ENCODE data around the gene CNTNAP2. TPM values are rescaled to one million over a fixed set of nuclear protein-coding genes. Genes with fewer than 3 reads are reported as not detected.
"Not testable (repeated sequence)": the region's sequence is repeated elsewhere in the genome, so short reads cannot be mapped to it uniquely, and the experiment has no call there.

CNTNAP2 gene
- total RNA-seq, 2 experiments from 2014 or later = not detected

- ATAC-seq (ENCODE audit: low read depth); H3K36me3 Mint-ChIP-seq; H3K27ac Mint-ChIP-seq; DNase-seq; H3K4me3 Mint-ChIP-seq; H3K4me1 Mint-ChIP-seq; H3K27me3 Mint-ChIP-seq; POLR2A ChIA-PET: not testable (repeated sequence)
- peaks cover 11% of the 10 kb centered on the region for H3K9me3 Mint-ChIP-seq
These were observed 74.8 kb downstream of the CNTNAP2 start for GRCh38 chr7:146191428-146191827.

DNA sequence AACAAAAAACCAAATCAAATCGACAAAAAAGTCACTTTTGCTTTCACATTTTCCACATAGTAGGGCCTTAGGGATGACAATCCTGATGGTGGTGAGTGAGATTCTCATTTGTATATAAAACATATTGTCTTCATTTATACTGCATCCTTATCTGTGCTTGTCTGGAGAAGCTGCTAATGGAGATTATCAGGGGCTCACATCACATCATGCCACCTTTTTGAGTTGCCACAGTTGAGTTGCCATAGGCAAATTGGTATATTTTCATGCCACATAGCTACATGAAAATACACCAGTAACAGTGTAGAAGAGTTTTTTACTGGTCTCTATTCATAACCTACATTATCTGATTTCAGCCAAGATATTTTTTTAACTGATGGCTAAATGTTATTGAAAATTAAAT lies 85.3 kb downstream of the CNTNAP2 start:
- Mint-ChIP-seq H3K27ac (no peak overlapping the region), H3K27me3 (no peaks in the 10 kb centered on the region), H3K9me3 (no peaks in the 10 kb centered on the region), H3K4me1 (no peaks in the 10 kb centered on the region), H3K36me3 (no peaks in the 10 kb centered on the region), H3K4me3 (no peak overlapping the region)
- POLR2A ChIA-PET = no interaction called here
- DNase-seq = no peak
- no peak for ATAC-seq (ENCODE audit: low read depth)

DNA sequence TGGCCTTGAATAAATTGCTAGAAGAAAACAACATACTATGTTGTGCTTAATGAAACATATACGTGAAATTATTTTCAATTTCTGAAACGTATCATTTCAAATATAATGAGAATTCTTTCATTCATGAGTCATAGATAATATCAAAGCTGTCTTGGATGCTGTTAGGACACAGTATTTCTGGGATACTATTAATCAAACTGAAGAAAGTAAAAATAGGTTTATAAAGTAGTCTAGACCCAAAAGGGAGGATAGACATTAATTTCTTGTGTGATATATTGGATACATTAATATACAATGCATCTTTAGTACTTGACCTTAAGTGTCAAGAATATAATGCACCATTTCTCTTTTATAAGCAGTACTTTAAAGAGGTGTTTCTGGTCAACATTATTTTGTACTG lies 89.7 kb downstream of the CNTNAP2 start:
- H3K36me3 Mint-ChIP-seq = no peaks in the 10 kb centered on the region
- no peaks in the 10 kb centered on the region for H3K27me3 Mint-ChIP-seq
- no peak overlapping the region for H3K4me3 Mint-ChIP-seq
- no peaks in the 10 kb centered on the region for H3K9me3 Mint-ChIP-seq
- DNase-seq (no peak), ATAC-seq (ENCODE audit: low read depth) (no peak)
- H3K4me1 Mint-ChIP-seq = no peaks in the 10 kb centered on the region
- POLR2A ChIA-PET = no interaction called here
- no peak overlapping the region for H3K27ac Mint-ChIP-seq

GRCh38 chr7:146208492-146208891 lies 91.9 kb downstream of the CNTNAP2 start:
- H3K27ac Mint-ChIP-seq = no peak overlapping the region
- H3K4me3 Mint-ChIP-seq = no peak overlapping the region
- peaks cover 2% of the 10 kb centered on the region for H3K9me3 Mint-ChIP-seq
- no peaks in the 10 kb centered on the region for H3K27me3 Mint-ChIP-seq
- ATAC-seq (ENCODE audit: low read depth) = no peak
- H3K4me1 Mint-ChIP-seq = no peaks in the 10 kb centered on the region
- H3K36me3 Mint-ChIP-seq = no peaks in the 10 kb centered on the region
- no peak for DNase-seq
- POLR2A ChIA-PET = no interaction called here

- H3K36me3 Mint-ChIP-seq = no peaks in the 10 kb centered on the region
- H3K27me3 Mint-ChIP-seq = no peaks in the 10 kb centered on the region
- no peaks in the 10 kb centered on the region for H3K4me1 Mint-ChIP-seq
- DNase-seq = no peak
- ATAC-seq (ENCODE audit: low read depth) = no peak
- POLR2A ChIA-PET = no interaction called here
- H3K4me3 Mint-ChIP-seq = no peak overlapping the region
- H3K27ac Mint-ChIP-seq = no peak overlapping the region
- peaks cover 6% of the 10 kb centered on the region for H3K9me3 Mint-ChIP-seq
These were observed 98.2 kb downstream of the CNTNAP2 start for GRCh38 chr7:146214842-146215241.

DNA sequence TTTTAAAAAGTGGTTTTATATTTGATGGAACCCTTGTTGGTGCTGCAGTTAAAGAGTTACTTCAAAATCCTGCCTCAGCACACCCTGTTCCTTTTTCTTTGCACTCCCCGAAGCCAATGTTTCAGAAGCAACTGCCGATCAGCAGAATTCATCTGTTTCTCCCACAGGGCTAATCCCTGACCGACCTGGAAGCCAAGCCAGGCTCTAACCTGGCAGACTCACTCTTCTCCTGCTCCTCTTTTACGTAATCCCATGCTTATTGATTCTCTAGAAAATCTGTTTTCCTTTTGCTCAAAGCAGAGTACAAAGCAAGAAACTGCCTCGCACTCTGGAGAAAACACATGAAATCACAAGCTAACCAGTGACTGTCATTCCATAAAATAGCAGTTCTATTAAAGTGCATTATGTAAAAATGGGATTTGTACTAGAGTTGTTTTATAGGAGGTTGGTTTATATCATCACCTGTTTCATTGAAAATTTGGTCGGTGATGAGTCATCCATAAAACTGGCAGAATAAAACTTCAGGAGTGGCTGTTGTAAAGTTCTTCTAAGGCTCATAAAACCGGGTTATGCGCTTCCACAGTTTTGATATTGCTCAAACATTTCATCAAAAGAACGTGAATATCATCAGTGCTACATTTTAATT lies 99.9 kb downstream of the CNTNAP2 start:
- Mint-ChIP-seq H3K36me3 (no peaks in the 10 kb centered on the region), H3K27me3 (no peaks in the 10 kb centered on the region), H3K4me3 (no peak overlapping the region), H3K4me1 (no peaks in the 10 kb centered on the region), H3K27ac (no peak overlapping the region), H3K9me3 (peaks cover 6% of the 10 kb centered on the region)
- DNase-seq (no peak), ATAC-seq (ENCODE audit: low read depth) (no peak)
- POLR2A ChIA-PET = no interaction called here

DNA sequence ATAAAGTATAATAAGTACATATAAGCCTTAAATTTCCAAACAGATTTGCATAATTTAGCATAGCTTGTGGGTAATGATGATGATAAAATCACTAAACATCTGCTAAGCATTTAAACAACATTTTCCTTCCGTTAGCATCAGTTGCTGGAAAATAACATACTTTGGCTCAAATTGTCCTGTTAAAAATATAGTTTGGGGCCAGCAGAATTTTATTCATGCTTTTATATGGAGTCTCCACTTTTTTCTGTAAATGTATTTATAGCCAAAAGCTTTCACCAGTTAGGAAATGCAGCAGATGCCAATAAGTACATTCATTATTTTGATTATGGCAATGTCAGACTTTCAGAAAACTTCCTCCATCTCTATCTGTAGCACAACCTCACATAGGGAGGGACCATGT lies 107.2 kb downstream of the CNTNAP2 start:
- peaks cover 2% of the 10 kb centered on the region for H3K9me3 Mint-ChIP-seq
- POLR2A ChIA-PET = no interaction called here
- H3K4me3 Mint-ChIP-seq = no peak overlapping the region
- no peak for ATAC-seq (ENCODE audit: low read depth)
- H3K36me3 Mint-ChIP-seq = no peaks in the 10 kb centered on the region
- no peaks in the 10 kb centered on the region for H3K27me3 Mint-ChIP-seq
- no peak overlapping the region for H3K27ac Mint-ChIP-seq
- DNase-seq = no peak
- no peaks in the 10 kb centered on the region for H3K4me1 Mint-ChIP-seq

DNA sequence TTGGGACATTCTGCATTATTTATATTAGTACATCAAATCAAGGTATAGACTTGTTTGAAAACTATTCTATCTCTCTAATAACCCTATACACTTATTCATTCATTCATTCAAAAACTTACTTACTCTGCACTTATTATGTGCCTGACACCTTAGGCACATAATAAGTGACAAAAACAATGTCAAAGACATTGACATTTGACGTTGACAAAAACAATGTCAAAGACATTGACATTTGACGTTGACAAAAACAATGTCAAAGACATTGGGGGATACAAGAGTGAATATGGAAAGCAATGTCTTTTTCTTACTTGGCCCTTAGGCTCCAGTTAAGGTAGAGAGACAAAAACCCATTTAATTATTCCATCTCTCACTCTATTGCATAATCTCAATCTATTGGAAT lies 116.0 kb downstream of the CNTNAP2 start:
- Mint-ChIP-seq H3K4me3 (no peak overlapping the region), H3K27me3 (no peaks in the 10 kb centered on the region), H3K36me3 (no peaks in the 10 kb centered on the region), H3K27ac (no peak overlapping the region), H3K4me1 (no peaks in the 10 kb centered on the region), H3K9me3 (no peaks in the 10 kb centered on the region)
- ATAC-seq (ENCODE audit: low read depth) (no peak), DNase-seq (no peak)
- POLR2A ChIA-PET = no interaction called here

- POLR2A ChIA-PET = no interaction called here
- Mint-ChIP-seq H3K9me3 (no peaks in the 10 kb centered on the region), H3K27me3 (no peaks in the 10 kb centered on the region), H3K27ac (no peak overlapping the region), H3K36me3 (no peaks in the 10 kb centered on the region), H3K4me3 (no peak overlapping the region), H3K4me1 (no peaks in the 10 kb centered on the region)
- DNase-seq = no peak
- no peak for ATAC-seq (ENCODE audit: low read depth)
These were observed 118.6 kb downstream of the CNTNAP2 start for GRCh38 chr7:146235195-146235594.

DNA sequence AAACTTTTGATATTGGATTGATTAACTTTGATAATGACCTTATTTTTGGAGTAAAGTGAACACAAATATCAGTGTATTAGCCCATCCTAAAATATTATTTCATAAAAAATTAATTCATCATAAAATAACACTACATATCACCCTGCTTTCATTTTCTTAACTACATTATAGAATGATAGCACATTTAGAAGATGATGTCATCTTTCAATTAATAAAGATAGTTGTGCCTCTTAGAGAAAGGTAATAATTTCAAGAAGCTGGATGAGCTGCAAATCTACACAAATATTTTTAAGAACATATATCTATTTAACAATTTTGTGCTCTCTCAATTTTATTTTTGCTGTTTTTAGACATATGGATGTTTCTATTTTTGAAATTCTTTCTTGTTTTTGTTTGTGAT lies 126.1 kb downstream of the CNTNAP2 start:
- ATAC-seq (ENCODE audit: low read depth) (no peak), DNase-seq (no peak)
- no peak overlapping the region for H3K4me3 Mint-ChIP-seq
- peaks cover 2% of the 10 kb centered on the region for H3K9me3 Mint-ChIP-seq
- H3K36me3 Mint-ChIP-seq = no peaks in the 10 kb centered on the region
- H3K27ac Mint-ChIP-seq = no peak overlapping the region
- no peaks in the 10 kb centered on the region for H3K4me1 Mint-ChIP-seq
- peaks cover 1% of the 10 kb centered on the region for H3K27me3 Mint-ChIP-seq
- POLR2A ChIA-PET = no interaction called here

DNA sequence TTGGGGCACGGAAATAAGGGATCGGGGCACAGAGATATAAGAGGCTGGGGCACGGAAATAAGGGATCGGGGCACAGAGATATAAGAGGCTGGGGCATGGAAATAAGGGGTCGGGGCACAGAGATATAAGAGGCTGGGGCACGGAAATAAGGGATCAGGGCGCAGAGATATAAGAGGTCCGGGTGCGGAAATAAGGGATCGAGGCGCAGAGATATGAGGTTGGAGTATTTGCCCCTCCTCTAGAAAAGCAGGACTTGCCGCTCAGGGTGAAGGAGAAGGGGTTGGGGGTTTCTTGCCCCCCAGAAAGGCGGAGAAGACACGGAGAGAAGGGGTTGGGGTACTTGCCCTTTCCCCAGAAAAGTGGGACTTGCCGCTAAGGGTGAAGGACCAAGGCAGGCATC lies 131.4 kb downstream of the CNTNAP2 start:
- H3K36me3 Mint-ChIP-seq; H3K9me3 Mint-ChIP-seq; ATAC-seq (ENCODE audit: low read depth); DNase-seq; POLR2A ChIA-PET; H3K4me1 Mint-ChIP-seq; H3K27ac Mint-ChIP-seq; H3K27me3 Mint-ChIP-seq; H3K4me3 Mint-ChIP-seq: not testable (repeated sequence)

- H3K4me3 Mint-ChIP-seq; H3K9me3 Mint-ChIP-seq; DNase-seq; POLR2A ChIA-PET; H3K27ac Mint-ChIP-seq; H3K4me1 Mint-ChIP-seq; H3K36me3 Mint-ChIP-seq; ATAC-seq (ENCODE audit: low read depth); H3K27me3 Mint-ChIP-seq: not testable (repeated sequence)
These were observed 132.1 kb downstream of the CNTNAP2 start for GRCh38 chr7:146248744-146249143.

GRCh38 chr7:146249272-146249671 lies 132.7 kb downstream of the CNTNAP2 start:
- Mint-ChIP-seq H3K36me3 (no peaks in the 10 kb centered on the region), H3K27me3 (peaks cover 4% of the 10 kb centered on the region), H3K9me3 (peaks cover 9% of the 10 kb centered on the region), H3K4me3 (no peak overlapping the region), H3K27ac (no peak overlapping the region), H3K4me1 (no peaks in the 10 kb centered on the region)
- POLR2A ChIA-PET = no interaction called here
- ATAC-seq (ENCODE audit: low read depth) = no peak
- no peak for DNase-seq

GRCh38 chr7:146255609-146256008 lies 139.0 kb downstream of the CNTNAP2 start:
- no peak overlapping the region for H3K27ac Mint-ChIP-seq
- ATAC-seq (ENCODE audit: low read depth) = no peak
- DNase-seq = no peak
- POLR2A ChIA-PET = no interaction called here
- no peak overlapping the region for H3K4me3 Mint-ChIP-seq
- peaks cover 6% of the 10 kb centered on the region for H3K9me3 Mint-ChIP-seq
- no peaks in the 10 kb centered on the region for H3K4me1 Mint-ChIP-seq
- H3K27me3 Mint-ChIP-seq = no peaks in the 10 kb centered on the region
- H3K36me3 Mint-ChIP-seq = no peaks in the 10 kb centered on the region

GRCh38 chr7:146262527-146262926 lies 145.9 kb downstream of the CNTNAP2 start:
- Mint-ChIP-seq H3K27ac (no peak overlapping the region), H3K9me3 (peaks cover 6% of the 10 kb centered on the region), H3K36me3 (no peaks in the 10 kb centered on the region), H3K4me3 (no peak overlapping the region), H3K4me1 (no peaks in the 10 kb centered on the region), H3K27me3 (no peaks in the 10 kb centered on the region)
- POLR2A ChIA-PET = no interaction called here
- DNase-seq (no peak), ATAC-seq (ENCODE audit: low read depth) (no peak)
